ENCODE measurements around the gene XPO6. TPM values are rescaled to one million over a fixed set of nuclear protein-coding genes. Genes with fewer than 3 reads are reported as not detected.

Gene XPO6
- polyA plus RNA-seq, 1 donor = 58.1 TPM

DNA sequence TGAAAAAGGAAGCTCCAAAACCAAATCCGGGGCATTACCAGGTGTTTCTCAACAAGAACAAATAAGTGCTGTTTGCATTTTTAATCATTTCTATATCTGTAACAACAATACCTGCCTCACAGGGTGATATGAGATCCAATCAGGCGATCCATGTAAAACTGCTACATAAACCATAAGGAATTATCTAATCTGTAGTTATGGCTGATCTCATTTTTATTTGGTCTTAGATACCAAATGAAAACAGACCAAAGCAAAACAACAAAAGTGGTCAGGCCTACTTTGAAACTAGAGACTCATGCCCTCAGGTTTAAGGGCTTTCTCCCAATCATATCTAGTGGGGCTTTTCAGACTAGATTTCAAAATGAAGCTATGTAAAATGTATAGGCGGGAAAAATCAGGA lies 28.3 kb downstream of the XPO6 start:
- no peak for DNase-seq (ENCODE audit: low read depth)

DNA sequence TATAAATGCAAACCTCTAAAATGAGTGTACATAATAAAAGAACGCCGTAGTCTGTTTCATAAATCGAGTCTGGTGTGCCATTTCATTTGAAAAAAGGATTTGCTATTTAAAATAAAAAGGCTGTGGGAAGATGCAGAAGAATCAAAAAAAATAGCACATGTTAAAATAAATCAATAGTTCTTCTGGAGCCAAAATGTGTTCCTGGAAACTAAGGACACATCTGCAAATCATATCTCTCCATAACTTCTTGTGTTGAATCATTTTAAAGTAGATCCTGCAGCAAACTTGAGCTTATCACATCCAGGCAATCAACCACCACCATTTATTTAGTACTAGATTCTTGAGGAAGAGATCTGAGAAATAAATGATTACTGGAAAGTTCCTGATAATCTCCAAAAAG lies 29.0 kb downstream of the XPO6 start:
- no peak for DNase-seq (ENCODE audit: low read depth)

DNA sequence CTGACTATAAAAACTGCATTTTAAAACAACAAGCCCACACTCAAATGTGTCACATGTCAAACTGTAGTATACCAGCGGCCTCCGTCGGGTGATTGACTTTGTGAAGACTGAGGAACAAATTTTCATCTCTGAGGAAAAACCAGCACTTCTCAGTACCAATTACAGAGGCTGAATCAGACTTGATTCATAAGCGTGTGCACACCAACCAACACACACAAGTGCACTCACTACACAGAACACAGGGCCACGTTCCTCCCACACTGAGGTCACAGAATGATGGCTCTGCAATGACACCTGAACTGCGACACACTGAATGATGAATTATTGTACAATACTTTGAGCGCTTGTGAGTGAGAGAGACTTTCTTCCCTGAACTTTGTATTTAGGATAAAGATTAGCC lies 29.6 kb downstream of the XPO6 start:
- DNase-seq (ENCODE audit: low read depth) = no peak

DNA sequence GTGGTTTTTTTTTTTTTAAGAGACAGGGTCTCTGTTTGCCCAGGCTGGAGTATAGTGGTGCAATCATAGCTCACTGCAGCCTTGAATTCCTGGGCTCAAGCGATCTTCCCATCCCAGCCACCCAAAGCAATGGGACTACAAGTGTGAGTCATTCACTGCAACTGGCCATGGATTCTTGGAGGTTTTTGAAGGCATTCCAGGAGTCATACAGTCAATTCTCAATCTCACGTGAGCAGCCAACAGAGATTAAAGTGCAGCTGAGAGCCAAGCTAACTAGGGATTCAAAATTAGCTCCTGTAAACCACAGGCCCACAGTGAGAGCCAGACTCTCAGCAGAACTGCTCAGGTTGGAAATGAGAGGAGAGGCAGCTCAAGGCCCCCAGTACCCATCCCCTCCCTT lies 30.2 kb downstream of the XPO6 start:
- DNase-seq (ENCODE audit: low read depth) = no peak

DNA sequence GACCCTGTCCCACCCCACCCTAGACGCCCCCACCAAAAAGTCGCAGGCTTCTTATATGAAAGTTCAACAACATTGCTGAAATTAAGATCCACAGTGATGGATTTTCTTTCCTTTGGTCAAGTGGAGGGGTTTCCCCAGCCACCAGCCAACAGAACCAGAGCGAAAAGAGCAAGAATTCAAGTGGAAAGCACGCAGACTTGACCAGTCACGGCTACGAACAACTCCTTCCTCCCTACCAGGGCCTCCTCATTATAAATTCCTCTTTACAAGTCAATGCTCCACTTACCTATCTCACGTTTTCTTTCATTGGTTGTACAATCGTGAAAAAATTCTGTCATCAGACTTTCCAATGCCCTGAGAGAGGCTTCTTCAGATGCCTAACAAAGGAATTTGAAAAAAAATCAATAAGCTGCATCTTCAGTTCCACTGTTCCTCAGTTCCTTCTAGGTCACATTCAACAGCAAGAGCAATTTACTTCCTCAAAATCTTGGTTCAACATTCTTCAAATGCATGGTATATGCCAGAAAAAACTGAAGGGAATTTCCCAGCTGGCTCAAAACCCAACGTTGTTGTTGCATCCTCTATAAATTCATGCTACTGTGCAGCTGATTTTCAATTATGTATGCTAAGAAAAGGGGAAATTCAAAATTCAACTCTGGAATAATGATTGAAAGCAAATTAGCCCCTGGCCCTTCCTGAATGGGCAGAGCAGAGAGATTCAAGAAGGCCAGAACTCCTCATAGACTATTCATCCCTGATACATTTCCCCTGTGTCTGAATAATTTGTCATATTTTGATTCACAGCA lies 30.9 kb downstream of the XPO6 start:
- no peak for DNase-seq (ENCODE audit: low read depth)

DNA sequence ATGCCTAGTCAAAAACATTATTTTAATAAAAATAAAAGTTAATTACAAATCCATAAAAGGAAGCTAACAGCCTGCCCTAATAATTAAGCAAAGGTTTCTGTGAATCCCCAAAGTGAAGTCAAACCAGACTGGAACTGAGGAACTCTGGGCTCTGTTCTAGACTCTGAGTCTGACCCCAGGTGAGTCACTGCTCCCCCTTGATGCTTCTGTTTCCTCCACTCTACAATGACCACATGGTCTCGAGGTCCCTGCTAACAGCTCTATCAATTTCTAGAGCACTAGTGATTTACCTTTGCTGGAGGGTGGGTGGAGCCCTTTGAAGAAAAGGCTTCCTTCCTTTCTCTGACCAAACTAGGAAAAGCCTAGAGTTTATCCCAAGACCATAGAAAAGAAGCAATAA lies 32.4 kb downstream of the XPO6 start:
- no peak for DNase-seq (ENCODE audit: low read depth)

DNA sequence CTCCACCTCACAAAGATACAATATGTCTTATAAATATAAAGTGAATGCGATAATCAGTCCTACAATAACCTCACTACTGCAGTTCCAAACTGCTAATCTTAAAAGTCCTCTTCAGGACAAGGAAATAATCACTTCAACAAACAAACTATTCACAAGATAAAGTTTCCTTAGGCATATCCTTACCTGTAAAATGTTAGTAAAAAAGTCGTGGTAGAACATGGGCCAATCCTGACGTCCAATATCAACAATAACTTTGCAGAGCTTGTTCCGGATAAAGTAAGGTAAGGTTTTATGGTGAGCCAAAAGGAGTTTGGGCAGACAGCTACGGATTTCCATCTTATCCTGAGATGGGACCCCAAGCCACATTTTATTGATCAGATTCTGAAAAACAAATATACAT lies 36.0 kb downstream of the XPO6 start:
- no peak for DNase-seq (ENCODE audit: low read depth)

DNA sequence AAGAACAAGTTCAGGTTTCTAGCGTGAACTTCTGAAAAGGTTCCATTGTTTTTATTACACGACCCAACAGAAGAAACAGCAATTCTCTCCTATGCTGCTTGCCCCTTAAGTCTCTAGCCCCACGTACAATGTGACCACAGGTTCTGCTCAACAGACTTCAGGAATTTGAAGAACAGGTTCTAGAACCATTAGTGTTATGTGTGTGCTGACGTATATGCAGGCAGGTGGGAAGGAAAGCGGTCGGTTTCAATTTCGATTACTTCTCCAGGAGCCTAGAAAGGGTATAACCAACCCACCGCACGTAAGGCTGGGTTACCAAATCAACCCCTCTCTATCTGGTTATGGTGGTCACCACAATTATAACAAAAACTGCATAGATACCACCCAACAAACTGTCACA lies 39.4 kb downstream of the XPO6 start:
- DNase-seq (ENCODE audit: low read depth) = no peak

DNA sequence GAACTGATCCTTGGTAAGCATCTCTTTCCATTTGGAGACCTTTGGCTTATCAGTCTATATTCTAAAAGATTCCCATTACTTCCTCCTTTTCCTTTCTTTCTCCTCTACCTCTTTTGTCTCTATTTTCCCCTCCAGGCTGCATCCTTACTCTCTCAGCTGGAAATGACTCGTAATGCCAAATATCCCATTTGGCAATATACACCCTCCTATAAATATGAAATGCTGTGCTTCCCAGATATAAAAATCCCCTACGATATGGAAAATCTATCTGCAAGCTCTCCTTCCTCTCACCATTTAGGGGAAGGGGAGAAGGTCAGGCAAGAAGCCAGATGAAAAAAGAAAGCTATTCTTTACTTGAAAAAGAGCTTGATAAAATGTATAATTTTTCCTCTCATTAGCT lies 39.9 kb downstream of the XPO6 start:
- DNase-seq (ENCODE audit: low read depth) = no peak

DNA sequence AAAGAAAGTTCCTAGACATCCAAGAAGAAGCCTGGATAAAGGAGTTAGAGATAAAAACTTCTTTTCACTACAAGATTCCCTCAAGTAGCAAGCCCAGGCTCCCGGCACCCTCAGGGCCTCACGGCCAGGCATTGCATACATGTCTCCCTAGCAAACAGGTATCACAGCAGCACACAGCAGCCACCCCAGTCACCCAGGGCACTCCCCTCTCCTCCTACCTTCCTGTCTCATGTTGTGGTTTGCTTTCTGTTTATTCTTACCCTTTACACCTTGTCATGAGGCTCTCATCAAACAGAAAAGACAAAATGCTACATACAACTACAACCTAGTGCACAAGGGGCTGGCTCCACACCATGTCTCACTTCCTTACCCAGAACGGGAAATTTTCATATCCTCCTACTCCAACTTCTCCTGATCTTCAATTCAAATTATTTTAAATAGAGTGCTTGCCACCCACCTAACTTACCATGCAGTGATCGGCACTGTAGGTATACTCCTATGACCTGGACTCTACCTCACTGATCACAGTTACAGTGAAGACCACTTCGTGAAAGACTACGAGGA lies 42.7 kb downstream of the XPO6 start:
- no peak for DNase-seq (ENCODE audit: low read depth)

DNA sequence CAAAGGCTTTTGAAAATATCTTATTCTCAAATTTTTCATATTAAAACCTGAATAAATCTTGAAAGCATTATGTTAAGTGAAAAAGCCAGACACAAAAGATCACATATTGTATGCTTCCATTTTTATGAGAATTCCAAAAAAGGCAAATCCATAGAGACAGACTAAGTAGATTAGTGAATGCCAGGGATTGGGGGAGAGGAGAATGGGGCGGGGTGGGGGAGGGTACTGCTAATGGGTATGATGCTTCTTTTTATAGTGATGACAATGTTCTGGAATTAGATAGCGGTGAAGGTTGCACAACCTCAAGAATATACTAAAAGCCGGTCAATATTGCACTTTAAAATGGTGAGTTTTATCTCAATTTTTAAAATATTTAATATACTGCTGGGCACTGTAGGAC lies 44.0 kb downstream of the XPO6 start:
- no peak for DNase-seq (ENCODE audit: low read depth)

DNA sequence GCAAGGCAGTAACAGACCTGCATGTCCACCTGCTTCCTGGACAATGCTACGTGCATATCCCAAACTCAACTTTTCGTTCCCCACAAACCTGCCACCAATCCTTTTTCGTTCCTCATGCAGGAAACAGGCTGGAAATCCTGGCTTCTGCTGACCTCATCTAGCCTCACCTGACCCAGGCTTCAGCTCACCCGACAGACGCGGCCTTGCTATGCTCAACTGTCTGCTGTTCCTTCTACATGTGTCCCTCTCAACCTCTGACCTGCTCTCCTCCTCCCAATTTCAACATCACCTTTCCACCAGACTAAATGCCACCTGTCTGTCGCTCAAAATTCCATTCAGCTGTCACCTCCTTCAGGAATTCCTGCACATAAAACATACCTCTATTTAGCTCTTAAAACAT lies 44.5 kb downstream of the XPO6 start:
- no peak for DNase-seq (ENCODE audit: low read depth)

DNA sequence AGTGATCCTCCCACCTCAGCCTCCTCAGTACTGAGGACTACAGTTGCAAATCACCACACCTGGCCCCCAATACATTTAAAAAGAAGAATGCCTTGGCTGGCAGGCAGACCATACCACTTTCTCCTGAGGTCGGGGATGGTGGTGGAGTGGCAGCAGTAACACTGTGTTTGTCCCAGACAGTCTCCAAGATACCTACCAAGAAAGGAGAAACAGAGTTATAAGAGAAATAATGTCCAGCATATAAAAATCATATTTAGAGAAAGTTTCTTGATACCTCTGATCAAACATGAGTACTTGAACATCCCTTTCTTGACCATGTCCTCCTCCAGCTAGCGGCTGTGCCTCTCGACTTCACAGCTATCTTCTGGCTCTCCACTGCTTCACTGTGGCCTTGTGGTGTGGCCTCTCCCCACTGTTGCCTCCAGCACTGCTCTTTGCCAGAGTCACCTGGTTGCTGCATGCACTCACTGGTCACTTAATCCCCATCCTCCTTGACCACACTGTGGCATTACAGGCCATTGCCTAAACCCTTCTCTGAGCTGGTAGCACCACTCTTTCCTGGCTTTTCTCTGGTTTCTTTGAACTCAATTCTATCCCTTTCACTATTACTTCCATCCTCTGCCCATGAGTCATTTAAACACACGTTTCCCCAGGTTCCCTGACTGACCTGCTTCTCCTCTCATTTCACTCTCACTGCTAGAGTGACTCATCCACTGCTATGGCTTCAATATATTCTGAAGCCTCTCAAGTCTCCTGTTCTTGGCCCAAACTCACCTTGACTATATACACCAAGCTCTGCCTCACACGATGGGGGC lies 45.2 kb downstream of the XPO6 start:
- DNase-seq (ENCODE audit: low read depth) = no peak

DNA sequence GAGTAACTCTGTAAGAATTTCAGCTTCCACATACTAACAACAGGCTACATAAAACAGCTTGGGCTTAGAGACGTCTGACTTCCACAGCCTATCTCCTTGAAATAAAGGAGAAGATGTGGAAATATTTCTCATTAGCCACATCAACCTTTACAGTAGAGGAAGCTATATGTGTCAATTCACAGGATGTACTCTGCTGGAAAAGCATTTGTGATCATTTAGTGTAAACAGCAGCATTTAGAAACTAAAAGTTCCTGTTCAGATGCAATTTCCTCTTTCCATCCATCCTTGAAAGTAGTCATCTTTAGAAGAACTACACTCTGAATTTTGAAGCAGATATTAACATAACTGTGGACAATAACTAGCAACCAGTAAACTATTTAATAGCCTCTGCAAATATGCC lies 46.2 kb downstream of the XPO6 start:
- no peak for DNase-seq (ENCODE audit: low read depth)

DNA sequence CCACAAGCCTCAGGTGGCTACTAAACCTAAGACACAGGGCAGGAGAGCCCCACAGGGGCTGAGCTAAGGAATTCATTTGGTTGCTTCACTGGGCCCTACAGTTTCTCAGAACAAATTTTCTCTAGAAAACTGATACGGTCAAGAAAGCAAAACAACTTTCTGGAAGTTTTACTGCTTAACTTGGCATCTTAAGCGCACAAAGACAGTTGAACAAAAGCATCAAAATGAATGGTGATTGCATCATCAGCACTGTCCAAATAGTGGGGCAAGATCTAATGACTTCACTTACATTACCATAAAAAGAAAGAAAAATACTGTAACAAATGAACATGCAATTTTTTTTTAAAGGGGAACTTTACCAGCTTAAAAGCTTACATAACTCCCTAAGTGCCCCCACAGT lies 47.6 kb downstream of the XPO6 start:
- no peak for DNase-seq (ENCODE audit: low read depth)

DNA sequence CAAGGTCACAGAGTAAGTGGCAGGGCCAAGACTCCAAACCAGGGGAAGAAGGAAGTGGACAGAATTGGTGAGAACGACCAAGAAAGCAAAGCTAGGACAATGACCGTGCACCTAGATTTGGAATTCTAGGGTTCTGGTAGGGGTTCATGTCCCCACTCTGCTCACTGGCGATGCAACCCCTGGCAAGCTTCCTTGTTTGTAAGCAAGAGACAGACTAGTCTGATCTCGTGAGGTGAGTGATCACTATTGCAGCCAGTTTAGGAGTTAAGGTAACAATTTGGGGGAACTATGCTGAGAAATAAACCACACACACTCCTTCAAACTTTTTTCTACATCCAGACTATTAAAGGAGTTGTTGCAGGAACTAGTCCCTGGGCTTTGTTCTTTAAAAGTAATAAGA lies 48.1 kb downstream of the XPO6 start:
- DNase-seq (ENCODE audit: low read depth) = no peak

DNA sequence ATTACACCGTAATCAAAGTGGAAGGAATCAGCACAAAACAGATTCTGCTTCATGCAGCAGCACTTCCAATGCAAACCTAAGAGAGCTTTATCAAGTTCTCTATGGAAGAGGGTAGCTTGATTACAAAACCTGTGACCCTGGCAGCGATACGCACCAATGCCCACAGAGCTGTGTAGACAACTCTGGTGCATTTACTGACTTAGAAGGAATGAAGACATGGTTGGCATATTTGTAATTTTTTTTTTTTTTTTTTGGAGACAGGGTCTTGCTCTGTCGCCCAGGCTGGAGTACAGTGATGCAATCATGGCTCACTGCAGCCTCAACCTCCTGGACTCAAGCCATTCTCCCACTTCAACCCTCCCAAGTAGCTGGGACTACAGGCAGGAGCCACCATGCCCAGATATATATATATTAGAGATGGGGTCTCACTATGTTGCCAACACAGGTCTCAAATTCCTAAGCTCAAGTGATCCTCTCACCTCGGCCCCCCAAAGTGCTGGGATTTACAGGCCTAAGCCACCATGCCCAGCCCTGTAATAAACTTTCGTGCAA lies 49.4 kb downstream of the XPO6 start:
- DNase-seq (ENCODE audit: low read depth) = no peak

DNA sequence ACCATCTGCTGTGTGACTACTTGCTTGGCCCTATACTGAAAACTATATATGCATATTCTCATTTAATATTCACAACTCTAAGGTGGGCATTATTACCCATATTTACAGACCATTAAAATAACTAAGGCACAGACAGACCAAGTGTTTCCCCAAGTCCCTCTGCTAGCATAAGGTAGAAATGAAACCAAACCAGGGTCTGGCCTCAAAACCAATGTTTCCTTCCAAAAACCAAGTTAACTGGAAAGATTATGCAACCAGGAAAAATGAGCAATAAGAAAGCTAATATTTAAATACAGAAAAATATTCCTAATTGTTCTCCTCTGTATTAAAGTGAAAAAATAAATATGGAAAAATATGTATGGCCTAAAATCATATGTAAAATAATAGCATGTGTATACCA lies 50.1 kb downstream of the XPO6 start:
- no peak for DNase-seq (ENCODE audit: low read depth)

DNA sequence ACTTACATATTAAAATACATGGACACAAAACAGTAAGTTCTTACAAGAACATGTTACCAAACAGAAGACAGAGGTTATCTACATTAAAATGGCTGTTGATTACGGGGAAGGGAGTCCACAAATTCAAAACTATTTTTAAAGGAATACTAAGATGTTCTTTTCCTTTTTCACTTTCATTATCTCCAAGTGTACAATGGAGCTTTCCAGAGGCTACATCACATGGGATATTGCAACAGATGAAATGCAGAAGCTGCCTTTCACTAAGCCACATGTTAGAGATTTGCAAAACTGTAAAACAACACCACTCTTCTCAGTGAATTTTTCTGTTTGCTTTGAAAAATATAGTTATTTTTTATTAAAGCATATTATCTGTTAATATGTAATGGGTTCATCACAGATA lies 53.6 kb downstream of the XPO6 start:
- no peak for DNase-seq (ENCODE audit: low read depth)

DNA sequence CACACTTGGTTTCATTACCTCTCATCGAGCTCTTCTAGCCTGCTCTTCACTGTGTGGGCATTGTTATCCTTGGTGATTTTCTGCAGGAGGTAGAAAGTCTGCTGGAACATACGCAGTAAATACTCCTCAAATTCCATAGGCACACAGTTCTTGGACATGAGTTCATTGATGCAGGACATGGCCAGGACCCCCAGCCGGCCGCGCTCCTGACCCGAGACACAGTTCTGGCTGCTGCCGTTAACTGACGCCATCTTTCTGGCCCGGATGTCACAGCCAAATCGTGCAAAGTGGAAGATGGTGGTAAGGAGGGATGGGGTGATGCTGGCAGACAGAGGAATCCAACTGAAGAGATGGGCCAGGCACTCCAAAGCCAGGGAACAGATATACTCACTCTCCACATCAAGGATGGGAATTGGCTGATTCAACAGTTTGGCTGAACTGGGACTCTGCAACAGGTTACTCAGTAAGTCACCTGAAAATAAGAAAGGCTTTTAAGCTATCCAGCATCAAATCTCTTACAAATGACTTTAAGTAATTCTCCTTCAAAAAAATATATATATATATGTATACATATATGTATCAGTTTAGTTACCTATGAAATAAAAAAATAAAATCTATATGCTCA lies 55.6 kb downstream of the XPO6 start:
- no peak for DNase-seq (ENCODE audit: low read depth)

DNA sequence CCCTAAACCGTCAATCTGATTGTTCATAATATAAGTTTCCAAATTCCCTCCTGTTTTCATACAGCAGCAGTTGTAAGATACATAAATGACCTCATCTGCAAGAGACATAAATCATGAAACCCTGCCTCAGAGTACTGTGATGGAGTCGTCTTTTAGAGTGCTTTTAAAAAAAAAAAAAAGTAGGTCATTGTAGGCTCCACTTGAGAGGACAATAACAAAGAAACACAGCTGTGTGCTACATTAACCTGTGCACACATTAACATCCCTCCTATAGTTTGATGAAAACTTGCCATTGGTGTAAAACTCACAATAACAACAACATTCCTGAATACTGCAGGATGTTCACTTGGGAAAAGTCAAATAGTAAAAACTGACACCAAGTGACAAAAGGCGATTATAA lies 56.5 kb downstream of the XPO6 start:
- no peak for DNase-seq (ENCODE audit: low read depth)

DNA sequence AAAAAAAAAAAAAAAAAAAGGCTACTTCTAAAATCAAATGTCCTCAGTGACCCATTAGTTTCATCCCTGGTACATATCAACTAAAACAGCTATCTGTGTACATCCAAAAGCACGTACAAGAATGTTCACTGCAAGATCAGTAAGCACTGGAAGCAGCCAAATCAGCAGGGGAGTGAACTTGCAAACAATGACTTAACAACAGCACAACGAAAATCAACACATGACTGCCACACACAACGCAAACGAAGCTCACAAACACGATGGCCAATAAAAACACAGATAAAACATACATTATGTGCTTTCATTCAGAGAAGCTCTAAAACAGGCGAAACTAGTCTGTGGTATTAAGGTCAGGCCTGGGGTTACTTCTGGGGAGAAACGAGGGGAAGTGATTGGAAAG lies 60.6 kb downstream of the XPO6 start:
- DNase-seq (ENCODE audit: low read depth) = no peak

Data from forelimb muscle (tissue), 1 donor.